ENCODE results near the gene KIF16B. TPM values are rescaled to one million over a fixed set of nuclear protein-coding genes. Genes with fewer than 3 reads are reported as not detected.

KIF16B gene
- total RNA-seq, 1 experiment from 2014 or later, result 4.6 TPM

GRCh38 chr20:16542477-16542876 is 30.8 kb downstream of the KIF16B start:
- Histone ChIP-seq H3K4me1 (ENCODE audit: insufficient read depth, low read length, poor library complexity, severe bottlenecking) (no peaks in the 10 kb centered on the region), H3K27ac (ENCODE audit: low read depth, low read length, poor library complexity, severe bottlenecking) (no peak overlapping the region), H3K9me3 (ENCODE audit: low read depth, low read length, poor library complexity, severe bottlenecking) (no peaks in the 10 kb centered on the region), H3K4me3 (ENCODE audit: low read depth, low read length, poor library complexity, severe bottlenecking) (no peak overlapping the region), H3K36me3 (ENCODE audit: insufficient read depth, low read length, poor library complexity, severe bottlenecking) (no peaks in the 10 kb centered on the region), H3K27me3 (replicated peaks; ENCODE audit: insufficient read depth, low read depth, low read length, poor library complexity) (no peaks in the 10 kb centered on the region)
- CTCF ChIA-PET, result no interaction called here
- intact Hi-C loops (cut with micrococcal nuclease; ENCODE audit: unreplicated experiment), result no loop called here
- BruUV-seq (replicated peaks), result no TSS peak
- DNase-seq (ENCODE audit: low spot score), result no peak
- POLR2A ChIA-PET (ENCODE audit: low non-redundant PET), result no interaction called here
- no peak for TF ChIP-seq EZH2 (IDR thresholded peaks at IDR 0.05; ENCODE audit: borderline replicate concordance, low read depth, low read length, poor library complexity, severe bottlenecking)
- TF ChIP-seq CTCF (conservative IDR thresholded peaks at IDR 0.05; ENCODE audit: low read depth, low read length), result no peak

GRCh38 chr20:16541878-16542277 is 31.4 kb downstream of the KIF16B start:
- no peaks in the 10 kb centered on the region for H3K9me3 ChIP-seq (ENCODE audit: low read depth, low read length, poor library complexity, severe bottlenecking)
- CTCF ChIA-PET, result no interaction called here
- DNase-seq (ENCODE audit: low spot score), result no peak
- POLR2A ChIA-PET (ENCODE audit: low non-redundant PET), result no interaction called here
- H3K27me3 ChIP-seq (replicated peaks; ENCODE audit: insufficient read depth, low read depth, low read length, poor library complexity), result no peaks in the 10 kb centered on the region
- no peaks in the 10 kb centered on the region for H3K36me3 ChIP-seq (ENCODE audit: insufficient read depth, low read length, poor library complexity, severe bottlenecking)
- TF ChIP-seq EZH2 (IDR thresholded peaks at IDR 0.05; ENCODE audit: borderline replicate concordance, low read depth, low read length, poor library complexity, severe bottlenecking), result no peak
- no peak for TF ChIP-seq CTCF (conservative IDR thresholded peaks at IDR 0.05; ENCODE audit: low read depth, low read length)
- intact Hi-C loops (cut with micrococcal nuclease; ENCODE audit: unreplicated experiment), result no loop called here
- H3K4me3 ChIP-seq (ENCODE audit: low read depth, low read length, poor library complexity, severe bottlenecking), result no peak overlapping the region
- H3K27ac ChIP-seq (ENCODE audit: low read depth, low read length, poor library complexity, severe bottlenecking), result no peak overlapping the region
- no peaks in the 10 kb centered on the region for H3K4me1 ChIP-seq (ENCODE audit: insufficient read depth, low read length, poor library complexity, severe bottlenecking)
- BruUV-seq (replicated peaks), result no TSS peak

- CTCF ChIA-PET, result no interaction called here
- POLR2A ChIA-PET (ENCODE audit: low non-redundant PET), result no interaction called here
These were observed 32.0 kb downstream of the KIF16B start for GRCh38 chr20:16541226-16541625.

More at GRCh38 chr20:16541226-16541625, 32.0 kb downstream of the KIF16B start:
- Histone ChIP-seq H3K4me3 (ENCODE audit: low read depth, low read length, poor library complexity, severe bottlenecking) (no peak overlapping the region), H3K36me3 (ENCODE audit: insufficient read depth, low read length, poor library complexity, severe bottlenecking) (no peaks in the 10 kb centered on the region), H3K27ac (ENCODE audit: low read depth, low read length, poor library complexity, severe bottlenecking) (no peak overlapping the region), H3K9me3 (ENCODE audit: low read depth, low read length, poor library complexity, severe bottlenecking) (no peaks in the 10 kb centered on the region), H3K4me1 (ENCODE audit: insufficient read depth, low read length, poor library complexity, severe bottlenecking) (no peaks in the 10 kb centered on the region), H3K27me3 (replicated peaks; ENCODE audit: insufficient read depth, low read depth, low read length, poor library complexity) (no peaks in the 10 kb centered on the region)
- BruUV-seq (replicated peaks), result no TSS peak
- DNase-seq (ENCODE audit: low spot score), result no peak
- TF ChIP-seq EZH2 (IDR thresholded peaks at IDR 0.05; ENCODE audit: borderline replicate concordance, low read depth, low read length, poor library complexity, severe bottlenecking), result no peak
- TF ChIP-seq CTCF (conservative IDR thresholded peaks at IDR 0.05; ENCODE audit: low read depth, low read length), result no peak
- intact Hi-C loops (cut with micrococcal nuclease; ENCODE audit: unreplicated experiment), result no loop called here
